OCI-LY3 (cell line): Measurements from ENCODE around the gene RPS16.

ENCODE experiments used
- H2AFZ ChIP-seq: fragments of 200-600, 300-600 bp; shearing (Covaris generic); 2 replicates; pipeline ENCODE4 v1.6.0; 2014; ENCODE audit warnings: antibody characterized with exemption, low read depth, low read length
- H3K27ac ChIP-seq: fragments of 200-600, 300-600 bp; sonication (generic); 2 replicates; pipeline ENCODE4 v1.5.1; 2014; ENCODE audit warnings: mild to moderate bottlenecking, low read length, moderate library complexity, mixed read lengths
- H3K27me3 ChIP-seq: fragments of 200-600, 300-600 bp; sonication (generic); 2 replicates; pipeline ENCODE4 v1.6.1; 2014; ENCODE audit warnings: low read depth, low read length, mixed read lengths
- H3K36me3 ChIP-seq: fragments of 200-600, 300-600 bp; sonication (generic); replicated peaks from 2 replicates; pipeline ENCODE3; 2014; ENCODE audit warnings: low read depth, low read length, mixed read lengths
- H3K4me1 ChIP-seq: fragments of 300-600, 200-600 bp; sonication (generic); 2 replicates; pipeline ENCODE4 v1.6.1; 2014; ENCODE audit warnings: low read length, mixed read lengths
- H3K4me2 ChIP-seq: fragments of 200-600, 300-600 bp; sonication (generic); 2 replicates; pipeline ENCODE4 v1.6.1; 2014; ENCODE audit warnings: low read length, mixed read lengths
- H3K4me3 ChIP-seq: fragments of 300-600, 200-600 bp; sonication (generic); 2 replicates; pipeline ENCODE4 v1.5.1; 2014; ENCODE audit warnings: antibody characterized with exemption, mild to moderate bottlenecking, low read length, moderate library complexity
- H3K79me2 ChIP-seq: fragments of 300-600, 200-600 bp; shearing (Covaris generic); 2 replicates; pipeline ENCODE4 v1.6.1; 2014; ENCODE audit warnings: mild to moderate bottlenecking, low read length, mixed read lengths
- H3K9ac ChIP-seq: fragments of 300-600, 200-600 bp; shearing (Covaris generic); 2 replicates; pipeline ENCODE4 v1.6.0; 2014; ENCODE audit warnings: mild to moderate bottlenecking, low read length, moderate library complexity
- H3K9me3 ChIP-seq: fragments of 200-600, 300-600 bp; shearing (Covaris generic); 2 replicates; pipeline ENCODE4 v1.6.1; 2014; ENCODE audit warnings: low read length, mixed read lengths; ENCODE audit not compliant: insufficient read depth
- H4K20me1 ChIP-seq: fragments of 200-600, 300-600 bp; sonication (generic); 2 replicates; pipeline ENCODE4 v1.6.1; 2016; ENCODE audit warnings: low read length, mixed read lengths; ENCODE audit not compliant: insufficient read depth
- EZH2phosphoT487 ChIP-seq: fragments of 200-600 bp; shearing (Covaris generic); IDR thresholded peaks from 2 replicates; pipeline ENCODE4 v1.6.1; 2018; ENCODE audit warnings: antibody characterized with exemption, mixed run types, low read depth
- TF ChIP-seq, protein P1 (sequence below): fragments of 200-600, 300-600 bp; sonication (generic); IDR thresholded peaks from 2 replicates; pipeline ENCODE4 v1.5.1; 2014; ENCODE audit warnings: antibody characterized with exemption, low read length, low read depth

RPS16 gene

GRCh38 chr19:39402346-39403300 is 33.1 kb downstream of the RPS16 start:
- Histone ChIP-seq H2AFZ (peak overlapping the region; percentile 30; the same call in 1 of the 2 replicates), H3K4me1 (peaks cover 79% of the 10 kb centered on the region)

GRCh38 chr19:39401549-39402345 is 34.0 kb downstream of the RPS16 start:
- H3K79me2 ChIP-seq = peaks cover 1% of the 10 kb centered on the region
- H3K27me3 ChIP-seq = no peaks in the 10 kb centered on the region
- no peaks in the 10 kb centered on the region for H4K20me1 ChIP-seq
- no peak for TF ChIP-seq EZH2phosphoT487
- TF ChIP-seq, protein P1, sequence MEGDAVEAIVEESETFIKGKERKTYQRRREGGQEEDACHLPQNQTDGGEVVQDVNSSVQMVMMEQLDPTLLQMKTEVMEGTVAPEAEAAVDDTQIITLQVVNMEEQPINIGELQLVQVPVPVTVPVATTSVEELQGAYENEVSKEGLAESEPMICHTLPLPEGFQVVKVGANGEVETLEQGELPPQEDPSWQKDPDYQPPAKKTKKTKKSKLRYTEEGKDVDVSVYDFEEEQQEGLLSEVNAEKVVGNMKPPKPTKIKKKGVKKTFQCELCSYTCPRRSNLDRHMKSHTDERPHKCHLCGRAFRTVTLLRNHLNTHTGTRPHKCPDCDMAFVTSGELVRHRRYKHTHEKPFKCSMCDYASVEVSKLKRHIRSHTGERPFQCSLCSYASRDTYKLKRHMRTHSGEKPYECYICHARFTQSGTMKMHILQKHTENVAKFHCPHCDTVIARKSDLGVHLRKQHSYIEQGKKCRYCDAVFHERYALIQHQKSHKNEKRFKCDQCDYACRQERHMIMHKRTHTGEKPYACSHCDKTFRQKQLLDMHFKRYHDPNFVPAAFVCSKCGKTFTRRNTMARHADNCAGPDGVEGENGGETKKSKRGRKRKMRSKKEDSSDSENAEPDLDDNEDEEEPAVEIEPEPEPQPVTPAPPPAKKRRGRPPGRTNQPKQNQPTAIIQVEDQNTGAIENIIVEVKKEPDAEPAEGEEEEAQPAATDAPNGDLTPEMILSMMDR = no peak
- peak overlapping the region; percentile 91 for H3K9ac ChIP-seq
- peaks cover 19% of the 10 kb centered on the region for H3K36me3 ChIP-seq
- peak overlapping the region; percentile 87 for H3K27ac ChIP-seq
- H3K4me1 ChIP-seq = peaks cover 82% of the 10 kb centered on the region
- H3K4me3 ChIP-seq = peak overlapping the region; percentile 72
- H3K4me2 ChIP-seq = peak overlapping the region; percentile 96
- no peaks in the 10 kb centered on the region; the same call in 1 of the 2 replicates for H3K9me3 ChIP-seq
- H2AFZ ChIP-seq = peak overlapping the region; percentile 30; the same call in 1 of the 2 replicates

More at GRCh38 chr19:39402346-39403300, 33.1 kb downstream of the RPS16 start:
- H4K20me1 ChIP-seq = peaks cover 5% of the 10 kb centered on the region
- H3K36me3 ChIP-seq = peaks cover 22% of the 10 kb centered on the region
- TF ChIP-seq EZH2phosphoT487 = no peak
- TF ChIP-seq, protein P1 = no peak
- peaks cover 10% of the 10 kb centered on the region for H3K79me2 ChIP-seq
- H3K27me3 ChIP-seq = no peaks in the 10 kb centered on the region
- peak overlapping the region; percentile 87 for H3K27ac ChIP-seq
- no peaks in the 10 kb centered on the region; the same call in 1 of the 2 replicates for H3K9me3 ChIP-seq
- peak overlapping the region; percentile 72 for H3K4me3 ChIP-seq
- peak overlapping the region; percentile 96 for H3K4me2 ChIP-seq
- peak overlapping the region; percentile 91 for H3K9ac ChIP-seq

DNA sequence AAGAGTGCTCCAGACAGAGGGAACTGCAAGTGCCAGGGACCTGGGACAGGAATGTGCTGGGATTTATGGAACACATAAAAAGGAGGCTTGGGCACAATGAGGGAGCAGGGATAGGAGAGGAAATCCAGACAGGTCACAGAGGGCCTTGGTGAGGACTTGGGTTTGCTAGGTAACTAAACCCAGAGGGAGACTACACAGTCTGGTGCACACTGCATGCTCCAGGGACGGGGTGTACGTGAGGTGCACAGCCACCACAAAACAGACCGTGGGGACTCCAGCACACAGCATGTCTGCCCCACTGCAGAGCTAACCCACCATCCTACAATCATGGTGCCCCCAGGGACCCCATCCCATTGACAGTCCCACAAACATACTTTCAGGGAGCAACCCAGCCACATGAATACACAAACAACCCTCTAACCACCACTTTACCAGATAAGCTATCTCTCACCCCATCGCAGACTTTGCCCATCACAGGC is 34.6 kb downstream of the RPS16 start:
- H3K9ac ChIP-seq = peak overlapping the region; percentile 91; the same call in 1 of the 2 replicates
- no peaks in the 10 kb centered on the region for H4K20me1 ChIP-seq
- peak overlapping the region; percentile 72; the same call in 1 of the 2 replicates for H3K4me3 ChIP-seq
- TF ChIP-seq, protein P1 = no peak
- no peak for TF ChIP-seq EZH2phosphoT487
- H2AFZ ChIP-seq = no peak overlapping the region
- H3K4me2 ChIP-seq = peak overlapping the region; percentile 96
- H3K79me2 ChIP-seq = no peaks in the 10 kb centered on the region
- H3K9me3 ChIP-seq = no peaks in the 10 kb centered on the region; the same call in 1 of the 2 replicates
- no peaks in the 10 kb centered on the region for H3K27me3 ChIP-seq
- H3K4me1 ChIP-seq = peaks cover 82% of the 10 kb centered on the region
- peaks cover 19% of the 10 kb centered on the region for H3K36me3 ChIP-seq
- H3K27ac ChIP-seq = peak overlapping the region; percentile 87
